HG03060 (cell line): Measurements from ENCODE around the gene RIMBP3C.
"Not testable (repeated sequence)": the region's sequence is repeated elsewhere in the genome, so short reads cannot be mapped to it uniquely, and the experiment has no call there.

ENCODE experiments used
- ATAC-seq: cut with Tn5 transposase; IDR thresholded peaks from one replicate; pipeline ENCODE4 v1.9.1; 2021; ENCODE audit warnings: low read depth, moderate number of reproducible peaks; ENCODE audit not compliant: unreplicated experiment

Gene RIMBP3C, protein sequence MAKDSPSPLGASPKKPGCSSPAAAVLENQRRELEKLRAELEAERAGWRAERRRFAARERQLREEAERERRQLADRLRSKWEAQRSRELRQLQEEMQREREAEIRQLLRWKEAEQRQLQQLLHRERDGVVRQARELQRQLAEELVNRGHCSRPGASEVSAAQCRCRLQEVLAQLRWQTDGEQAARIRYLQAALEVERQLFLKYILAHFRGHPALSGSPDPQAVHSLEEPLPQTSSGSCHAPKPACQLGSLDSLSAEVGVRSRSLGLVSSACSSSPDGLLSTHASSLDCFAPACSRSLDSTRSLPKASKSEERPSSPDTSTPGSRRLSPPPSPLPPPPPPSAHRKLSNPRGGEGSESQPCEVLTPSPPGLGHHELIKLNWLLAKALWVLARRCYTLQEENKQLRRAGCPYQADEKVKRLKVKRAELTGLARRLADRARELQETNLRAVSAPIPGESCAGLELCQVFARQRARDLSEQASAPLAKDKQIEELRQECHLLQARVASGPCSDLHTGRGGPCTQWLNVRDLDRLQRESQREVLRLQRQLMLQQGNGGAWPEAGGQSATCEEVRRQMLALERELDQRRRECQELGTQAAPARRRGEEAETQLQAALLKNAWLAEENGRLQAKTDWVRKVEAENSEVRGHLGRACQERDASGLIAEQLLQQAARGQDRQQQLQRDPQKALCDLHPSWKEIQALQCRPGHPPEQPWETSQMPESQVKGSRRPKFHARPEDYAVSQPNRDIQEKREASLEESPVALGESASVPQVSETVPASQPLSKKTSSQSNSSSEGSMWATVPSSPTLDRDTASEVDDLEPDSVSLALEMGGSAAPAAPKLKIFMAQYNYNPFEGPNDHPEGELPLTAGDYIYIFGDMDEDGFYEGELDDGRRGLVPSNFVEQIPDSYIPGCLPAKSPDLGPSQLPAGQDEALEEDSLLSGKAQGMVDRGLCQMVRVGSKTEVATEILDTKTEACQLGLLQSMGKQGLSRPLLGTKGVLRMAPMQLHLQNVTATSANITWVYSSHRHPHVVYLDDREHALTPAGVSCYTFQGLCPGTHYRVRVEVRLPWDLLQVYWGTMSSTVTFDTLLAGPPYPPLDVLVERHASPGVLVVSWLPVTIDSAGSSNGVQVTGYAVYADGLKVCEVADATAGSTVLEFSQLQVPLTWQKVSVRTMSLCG (N-terminal part only)

GRCh38 chr22:21551361-21551760 is at the start of gene RIMBP3C:
Gene RIMBP3C, minus strand, starts transcription at chr22:21551461. Its CDS starts 485 bp downstream, at chr22:21550976.
- not testable (repeated sequence) for ATAC-seq

DNA sequence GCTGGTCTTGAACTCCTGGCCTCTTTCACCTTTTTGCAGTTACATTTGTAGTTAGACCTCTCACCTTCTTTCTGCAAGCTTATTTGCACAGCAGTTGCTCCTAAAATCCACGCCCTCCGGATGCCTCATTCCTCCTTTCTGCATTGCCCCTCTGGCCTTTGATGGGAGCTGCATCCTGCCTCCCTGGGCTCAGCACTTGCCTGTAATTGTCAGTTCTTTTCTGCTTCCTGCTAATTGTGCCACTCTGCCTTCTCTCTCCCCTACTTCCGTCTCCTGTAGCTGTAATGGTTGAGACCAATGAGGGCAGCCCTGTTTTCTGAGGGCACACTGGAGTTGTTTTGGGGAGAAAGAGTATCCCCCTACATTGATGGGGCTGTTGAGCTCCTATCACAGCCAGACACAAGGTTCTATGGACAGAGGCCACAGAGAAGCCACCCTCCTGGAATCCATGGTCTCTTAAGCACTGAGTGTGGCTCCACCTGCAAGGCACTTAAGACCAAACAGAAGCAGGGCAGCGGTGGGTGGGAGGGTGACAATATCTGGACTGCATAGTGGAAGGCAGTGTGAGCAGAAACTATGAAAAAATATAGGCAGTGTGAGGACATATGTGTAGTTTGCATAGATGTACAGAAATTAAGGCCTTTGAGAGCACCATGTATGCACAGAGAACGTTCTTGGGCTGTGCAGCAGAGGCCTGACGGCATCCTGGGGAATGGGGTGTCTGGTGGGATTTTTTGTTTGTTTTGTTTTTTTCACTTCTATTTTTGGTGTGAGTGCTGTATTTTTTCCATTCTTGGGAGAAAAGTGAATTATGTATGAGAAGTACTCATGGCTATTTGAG is 48.0 kb upstream of the RIMBP3C start:
- ATAC-seq, result no peak

- ATAC-seq, result no peak
Measured at GRCh38 chr22:21598302-21598701, 47.0 kb upstream of the RIMBP3C start.

- ATAC-seq, result not testable (repeated sequence)
Measured at GRCh38 chr22:21596356-21597135, 45.3 kb upstream of the RIMBP3C start.

- ATAC-seq, result no peak
Measured at GRCh38 chr22:21594865-21595452, 43.7 kb upstream of the RIMBP3C start.

DNA sequence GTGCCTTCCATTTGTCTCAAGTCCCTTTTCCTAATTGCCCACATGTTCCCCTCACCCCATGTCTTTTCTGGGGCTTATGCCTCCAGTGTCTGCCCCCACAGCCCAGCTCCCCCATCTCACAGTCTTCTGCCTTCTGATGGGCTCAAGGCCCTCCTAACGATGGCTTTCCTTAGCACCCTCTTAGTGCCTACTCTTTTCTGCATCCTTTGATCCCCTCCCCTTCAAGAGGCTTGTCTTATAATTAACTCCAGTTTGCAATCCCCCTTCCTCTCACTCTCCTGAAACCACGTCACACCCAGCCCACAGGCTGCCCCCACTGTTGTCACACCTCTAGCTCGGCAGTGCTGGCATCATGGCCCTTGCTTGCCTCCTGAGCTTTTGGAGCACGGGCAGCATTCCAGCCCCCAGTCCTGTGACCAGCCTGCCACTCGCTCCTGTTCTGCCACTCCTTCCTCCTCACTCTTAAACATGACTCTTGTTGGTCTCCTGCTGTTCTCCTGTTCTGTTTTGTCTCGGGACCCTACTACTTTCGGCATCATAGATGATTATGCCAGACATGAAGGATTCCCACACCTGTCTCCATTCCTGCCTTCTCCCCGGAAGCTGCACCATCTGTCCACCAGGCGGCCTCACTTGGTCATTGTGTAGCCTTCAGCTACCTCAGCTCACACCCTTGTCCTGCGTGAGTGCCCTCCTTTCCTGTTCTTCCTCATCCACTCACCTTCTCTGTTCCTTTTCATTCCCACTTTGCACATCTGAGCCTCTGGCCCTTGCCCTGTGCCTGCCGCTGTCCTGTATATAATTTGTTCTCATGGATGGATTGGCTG is 42.4 kb upstream of the RIMBP3C start:
- ATAC-seq, result no peak

- no peak for ATAC-seq
Measured at GRCh38 chr22:21592422-21592821, 41.2 kb upstream of the RIMBP3C start.

DNA sequence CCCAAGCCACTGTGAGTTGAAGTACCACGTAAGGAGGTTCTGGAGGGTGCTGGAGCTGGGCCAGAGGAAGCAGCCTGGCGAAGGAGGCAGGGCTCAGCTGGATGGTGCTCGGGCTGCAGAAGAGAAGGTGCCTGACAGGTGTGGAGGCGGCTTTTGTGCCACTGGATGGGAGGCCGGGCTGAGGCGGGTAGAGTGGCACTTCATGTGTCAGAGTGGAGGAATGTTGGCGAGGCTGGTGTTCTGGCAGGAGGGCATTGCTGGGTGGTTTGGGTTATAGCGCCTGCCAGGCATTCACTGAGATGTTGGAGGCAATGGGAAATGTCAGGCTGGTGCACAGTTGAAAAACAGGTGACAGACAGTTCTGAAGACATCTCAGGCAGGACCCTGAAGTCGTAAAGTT is 40.4 kb upstream of the RIMBP3C start:
- no peak for ATAC-seq

DNA sequence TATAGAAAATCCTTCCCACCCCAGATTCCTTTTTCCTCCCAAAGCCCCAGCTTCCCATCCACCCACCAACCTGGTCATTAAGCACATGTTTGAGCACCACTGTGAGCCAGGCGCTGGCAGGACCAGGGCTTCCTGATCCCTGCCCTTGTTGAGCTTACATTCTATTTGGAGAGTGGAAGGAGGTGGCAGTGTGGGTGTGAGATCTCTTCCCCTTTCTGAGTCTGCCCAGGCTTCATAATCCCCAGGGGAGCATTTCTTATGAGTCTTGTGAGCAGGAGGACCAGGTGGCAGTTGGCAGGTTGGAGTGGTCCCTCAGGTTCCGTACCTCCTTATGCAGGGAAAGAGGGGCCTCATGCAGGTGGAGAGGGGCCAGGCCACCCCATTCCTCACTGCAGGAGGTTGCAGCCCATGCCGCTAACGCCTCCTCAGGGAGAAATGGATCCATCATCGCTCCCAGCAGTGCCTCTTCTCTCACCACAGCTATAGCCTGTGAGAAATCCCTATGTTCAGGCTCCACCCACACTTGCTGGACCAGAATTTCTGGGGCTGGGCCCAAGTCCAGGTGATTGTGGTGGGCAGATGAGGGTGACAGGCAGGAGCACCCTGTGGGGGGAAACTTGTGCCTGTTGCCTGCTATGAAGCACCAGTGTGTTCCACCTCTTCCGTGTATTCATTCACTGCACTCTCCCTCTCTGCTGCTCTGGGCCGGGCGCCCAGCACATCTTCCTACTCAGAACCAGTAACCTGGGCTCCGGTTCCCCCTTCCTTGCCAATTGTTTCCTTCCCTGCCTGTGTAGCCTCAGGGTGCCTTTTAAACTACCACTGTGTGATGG is 39.8 kb upstream of the RIMBP3C start:
- ATAC-seq, result no peak

- no peak for ATAC-seq
Measured at GRCh38 chr22:21589396-21589795, 38.1 kb upstream of the RIMBP3C start.

DNA sequence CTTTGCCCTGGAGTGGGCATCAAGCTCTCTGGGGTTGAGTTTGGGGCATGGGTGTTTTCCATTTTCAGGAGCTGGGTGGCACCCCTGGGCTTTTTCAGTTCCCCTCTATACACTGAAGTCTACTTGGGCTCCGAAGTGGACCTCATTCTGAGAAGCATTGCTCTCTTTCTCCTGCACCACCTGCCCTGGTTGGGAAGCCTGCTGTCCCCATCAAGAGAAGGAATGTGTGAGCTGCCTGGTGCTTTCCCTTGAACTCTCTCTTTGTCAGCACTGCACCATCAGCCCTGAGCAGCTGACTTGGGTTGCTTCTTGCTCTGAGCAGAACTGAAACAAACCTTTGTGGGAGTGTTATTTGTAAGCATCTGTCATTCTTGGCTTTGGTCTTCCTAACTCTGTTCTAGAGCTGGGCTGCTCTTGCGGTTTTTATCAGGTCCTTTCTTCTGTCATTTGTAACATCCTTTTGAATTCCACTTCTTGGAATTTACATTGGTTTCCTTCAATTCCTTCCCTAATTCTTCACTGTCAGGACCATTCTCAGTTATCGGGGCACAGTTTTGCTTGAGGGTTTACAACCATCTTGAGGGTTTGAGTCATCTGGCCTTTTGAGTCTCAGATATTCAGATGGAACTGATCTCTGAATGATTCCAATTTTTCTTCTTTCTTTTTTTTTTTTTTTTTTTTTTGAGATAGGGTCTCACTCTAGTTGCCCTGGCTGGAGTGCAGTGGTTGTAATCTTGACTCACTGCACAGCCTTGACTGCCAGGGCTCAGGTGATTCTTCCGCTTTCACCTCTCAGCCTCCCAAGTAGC is 36.7 kb upstream of the RIMBP3C start:
- ATAC-seq, result peak; percentile 39

DNA sequence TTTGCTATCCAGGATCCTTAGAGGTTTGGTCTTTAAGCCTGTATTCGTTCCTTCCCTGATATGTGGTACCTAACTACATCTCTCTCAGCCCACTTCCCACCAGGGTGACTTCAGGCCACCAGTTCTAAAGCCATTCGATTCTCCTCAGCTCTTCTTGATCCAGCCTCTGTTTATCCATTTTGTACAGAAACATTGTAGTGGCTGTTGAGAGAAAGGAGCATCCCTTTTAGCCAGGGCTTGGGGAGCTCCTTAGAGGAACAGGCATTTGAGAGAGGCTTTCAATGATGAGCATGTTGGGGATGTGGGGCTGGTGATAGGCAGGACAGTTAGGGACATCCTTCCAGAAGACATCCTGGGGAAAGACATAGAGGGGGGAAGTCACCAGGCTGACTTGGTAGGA is 34.1 kb upstream of the RIMBP3C start:
- ATAC-seq, result no peak

GRCh38 chr22:21582801-21583740 is 31.8 kb upstream of the RIMBP3C start:
- no peak for ATAC-seq

DNA sequence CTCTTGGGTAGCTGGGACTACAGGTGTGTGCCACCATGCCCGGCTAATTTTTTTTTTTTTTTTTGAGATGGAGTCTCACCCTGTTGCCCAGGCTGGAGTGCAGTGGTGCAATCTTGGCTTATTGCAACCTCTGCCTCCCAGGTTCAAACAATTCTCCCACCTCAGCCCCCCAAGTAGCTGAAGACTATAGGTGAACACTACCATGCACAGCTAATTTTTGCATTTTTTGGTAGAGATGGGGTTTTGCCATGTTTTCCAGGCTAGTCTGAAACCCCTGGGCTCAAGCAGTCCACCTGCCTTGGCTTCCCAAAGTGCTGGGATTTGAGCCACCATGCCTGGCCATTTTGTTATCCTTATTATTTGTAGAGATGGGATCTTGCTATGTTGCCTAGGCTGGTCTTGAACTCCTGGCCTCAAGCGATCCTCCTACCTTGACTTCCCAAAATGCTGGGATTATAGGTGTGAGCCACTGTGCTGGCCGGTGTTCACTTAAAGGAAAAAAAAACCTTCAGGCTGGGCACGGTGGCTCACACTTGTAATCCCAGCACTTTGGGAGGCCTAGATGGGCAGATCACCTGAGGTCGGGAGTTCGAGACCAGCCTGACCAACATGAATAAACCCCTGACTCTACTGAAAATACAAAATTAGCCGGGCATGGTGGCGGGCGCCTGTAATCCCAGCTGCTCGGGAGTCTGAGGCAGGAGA is 29.9 kb upstream of the RIMBP3C start:
- ATAC-seq, result not testable (repeated sequence)

- not testable (repeated sequence) for ATAC-seq
Measured at GRCh38 chr22:21580623-21581007, 29.4 kb upstream of the RIMBP3C start.
